ENCODE data around the gene CDH4.

DNA sequence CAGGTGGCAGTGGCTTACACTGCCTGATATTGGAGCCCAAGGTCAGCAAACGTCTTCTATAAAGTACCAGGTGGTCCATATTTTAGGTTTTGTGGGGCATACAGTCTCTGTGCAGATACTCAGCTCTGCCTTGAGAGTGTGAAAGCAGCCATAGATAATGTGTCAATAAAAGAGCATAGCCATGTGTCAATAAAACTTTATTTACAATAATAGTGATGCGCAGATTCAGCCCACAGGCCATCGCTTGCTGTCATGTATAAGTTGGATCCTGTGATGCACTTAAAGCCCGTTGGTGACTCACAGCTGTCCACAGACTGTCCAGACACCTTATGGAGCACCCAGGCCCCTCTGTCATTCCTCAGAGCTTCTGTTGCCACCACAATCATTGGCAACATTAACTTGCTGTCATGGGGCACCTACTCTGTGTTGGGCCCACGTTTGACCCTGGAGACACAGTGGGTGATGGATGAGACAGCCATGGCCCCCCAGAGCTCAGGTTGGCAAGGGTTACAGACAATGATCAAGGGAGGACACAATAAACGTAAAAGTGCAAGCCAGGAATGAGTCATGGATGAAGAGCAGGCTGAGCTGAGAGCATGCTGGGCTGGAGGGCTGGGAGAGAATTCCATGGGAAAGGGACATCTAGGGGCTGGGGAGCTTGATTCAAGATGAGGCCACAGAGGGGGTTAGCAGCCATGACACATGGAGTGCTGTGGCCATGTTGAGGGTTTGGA lies 640.0 kb downstream of the CDH4 start:
- TF ChIP-seq CTCF (IDR thresholded peaks at IDR 0.05), result no peak
- TF ChIP-seq POLR2A (IDR thresholded peaks at IDR 0.05), result no peak
